GM12891 (cell line): ENCODE data around the gene THUMPD2.

Source experiments
- DNase-seq: peaks from one replicate; pipeline ENCODE4 v3.0.0; 2011; ENCODE audit warnings: low spot score; ENCODE audit not compliant: insufficient read length
- FAIRE-seq: peaks from 2 replicates; lab custom pipeline; 2011; peaks lifted over from hg19 to GRCh38; lab: Jason Lieb, UNC
- PAX5 ChIP-seq: IDR thresholded peaks from 2 replicates; pipeline ENCODE4 v1.6.1; 2011; ENCODE audit warnings: low read length, moderate library complexity, mild to moderate bottlenecking; ENCODE audit not compliant: insufficient read depth, severe bottlenecking
- POLR2A ChIP-seq: IDR thresholded peaks from 2 replicates; pipeline ENCODE4 v1.6.1; 2011; ENCODE audit warnings: low read depth, low read length, control low read depth
- POLR2AphosphoS5 ChIP-seq: IDR thresholded peaks from 2 replicates; pipeline ENCODE4 v1.6.1; 2011; ENCODE audit warnings: low read depth, low read length, control low read depth
- POU2F2 ChIP-seq: IDR thresholded peaks from 2 replicates; pipeline ENCODE4 v1.6.1; 2011; ENCODE audit warnings: low read depth, mild to moderate bottlenecking, control low read depth, low read length, moderate library complexity
- SPI1 ChIP-seq: IDR thresholded peaks from 2 replicates; pipeline ENCODE4 v1.6.1; 2011; ENCODE audit warnings: low read depth, low read length, control low read depth
- TAF1 ChIP-seq: IDR thresholded peaks from 2 replicates; pipeline ENCODE4 v1.6.1; 2011; ENCODE audit warnings: low read depth, low read length, control low read depth

THUMPD2 gene

GRCh38 chr2:39710807-39711206 lies 68.3 kb downstream of the THUMPD2 start:
- TF ChIP-seq POLR2AphosphoS5, result no peak
- TF ChIP-seq POLR2A, result no peak
- TF ChIP-seq POU2F2, result no peak
- no peak for TF ChIP-seq SPI1
- DNase-seq, result no peak
- FAIRE-seq, result no peak

- TF ChIP-seq TAF1, result no peak
- no peak for TF ChIP-seq SPI1
- no peak for TF ChIP-seq POLR2AphosphoS5
- no peak for TF ChIP-seq POU2F2
- TF ChIP-seq POLR2A, result no peak
- no peak for TF ChIP-seq PAX5
- DNase-seq, result no peak
- no peak for FAIRE-seq
Measured at GRCh38 chr2:39708003-39708402, 71.1 kb downstream of the THUMPD2 start.

GRCh38 chr2:39706945-39707344 lies 72.1 kb downstream of the THUMPD2 start:
- no peak for FAIRE-seq
- no peak for TF ChIP-seq POLR2AphosphoS5
- no peak for TF ChIP-seq POU2F2
- TF ChIP-seq SPI1, result no peak
- TF ChIP-seq POLR2A, result no peak
- no peak for TF ChIP-seq TAF1
- TF ChIP-seq PAX5, result no peak
- DNase-seq, result no peak

- DNase-seq (no peak), FAIRE-seq (no peak)
- TF ChIP-seq POLR2AphosphoS5 (no peak), SPI1 (no peak), TAF1 (no peak)
Measured at GRCh38 chr2:39706312-39706711, 72.7 kb downstream of the THUMPD2 start.

GRCh38 chr2:39705638-39706037 lies 73.4 kb downstream of the THUMPD2 start:
- DNase-seq (no peak), FAIRE-seq (no peak)
- no peak for TF ChIP-seq POLR2A
- TF ChIP-seq POLR2AphosphoS5, result no peak
- no peak for TF ChIP-seq POU2F2
- TF ChIP-seq PAX5, result no peak
- TF ChIP-seq SPI1, result no peak
- no peak for TF ChIP-seq TAF1

GRCh38 chr2:39704540-39704939 lies 74.5 kb downstream of the THUMPD2 start:
- FAIRE-seq (no peak), DNase-seq (no peak)
- TF ChIP-seq TAF1 (no peak), PAX5 (no peak), POU2F2 (no peak), SPI1 (no peak), POLR2AphosphoS5 (no peak), POLR2A (no peak)

GRCh38 chr2:39703181-39703872 lies 75.7 kb downstream of the THUMPD2 start:
- TF ChIP-seq SPI1, result no peak
- TF ChIP-seq POLR2AphosphoS5, result no peak
- TF ChIP-seq POU2F2, result no peak
- TF ChIP-seq PAX5, result no peak
- TF ChIP-seq POLR2A, result no peak
- no peak for TF ChIP-seq TAF1
- DNase-seq (no peak), FAIRE-seq (no peak)

GRCh38 chr2:39701137-39701536 lies 77.9 kb downstream of the THUMPD2 start:
- DNase-seq (no peak), FAIRE-seq (no peak)
- no peak for TF ChIP-seq SPI1
- no peak for TF ChIP-seq PAX5
- no peak for TF ChIP-seq POU2F2
- TF ChIP-seq TAF1, result no peak
- TF ChIP-seq POLR2A, result no peak
- no peak for TF ChIP-seq POLR2AphosphoS5

GRCh38 chr2:39697454-39697853 lies 81.6 kb downstream of the THUMPD2 start:
- DNase-seq, result no peak
- no peak for FAIRE-seq
- no peak for TF ChIP-seq POU2F2
- TF ChIP-seq SPI1, result no peak
- TF ChIP-seq TAF1, result no peak
- TF ChIP-seq PAX5, result no peak
- no peak for TF ChIP-seq POLR2AphosphoS5
- TF ChIP-seq POLR2A, result no peak

- TF ChIP-seq POU2F2 (no peak), POLR2A (no peak), TAF1 (no peak), SPI1 (no peak)
- FAIRE-seq (no peak), DNase-seq (no peak)
Measured at GRCh38 chr2:39696838-39697237, 82.2 kb downstream of the THUMPD2 start.
